ENCODE measurements around the gene DTX3. TPM values are rescaled to one million over a fixed set of nuclear protein-coding genes. Genes with fewer than 3 reads are reported as not detected.

DTX3 gene
- total RNA-seq, 2 donors from 2014 or later = 4.6 to 12.2 TPM

DNA sequence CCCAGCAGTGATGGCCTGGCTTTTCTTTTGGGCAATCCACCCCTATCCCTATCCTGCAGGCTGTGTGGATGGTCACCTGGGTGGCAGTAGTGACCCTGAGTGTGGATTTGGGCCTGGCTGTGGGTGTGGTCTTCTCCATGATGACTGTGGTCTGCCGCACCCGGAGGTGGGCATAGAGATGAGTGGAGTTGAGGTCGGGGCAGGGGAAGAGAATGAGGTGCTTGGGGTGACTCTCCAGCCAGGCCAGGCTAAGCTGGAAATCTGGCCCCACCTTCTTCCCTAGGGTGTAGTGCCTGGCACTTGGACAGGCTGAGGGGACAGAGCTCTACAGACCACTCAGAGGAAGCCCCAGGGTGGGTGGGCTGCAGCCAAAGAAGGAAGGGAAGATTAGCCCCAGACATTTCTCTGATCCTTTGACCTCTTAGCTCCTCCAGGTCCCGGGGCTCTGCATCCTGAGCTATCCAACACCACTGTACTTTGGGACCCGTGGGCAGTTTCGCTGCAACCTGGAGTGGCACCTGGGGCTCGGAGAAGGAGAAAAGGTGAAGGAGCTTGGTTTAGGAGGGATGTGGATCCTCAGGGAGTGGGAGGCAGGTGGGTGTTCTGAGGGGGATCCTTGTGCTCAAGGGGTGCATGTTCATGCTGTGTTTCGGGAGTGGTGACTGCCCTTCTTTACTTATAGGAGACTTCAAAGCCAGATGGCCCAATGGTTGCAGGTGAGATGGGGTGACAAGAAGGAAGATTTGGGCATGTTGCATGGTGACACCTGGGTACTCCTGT, 20.0 kb downstream of the DTX3 start:
- DNase-seq (no peak), ATAC-seq (no peak)
- Histone ChIP-seq H3K27ac (no peak overlapping the region), H3K4me3 (no peak overlapping the region), H3K27me3 (peaks cover 0 to 29% of the 10 kb centered on the region in 2 donors), H3K36me3 (replicated peaks in 1 of 2; ENCODE audit: insufficient read depth in 1 of 2, low read depth in 2 of 2) (no peaks in the 10 kb centered on the region), H3K9me3 (no peaks in the 10 kb centered on the region), H3K4me1 (peaks cover 24% of the 10 kb centered on the region)
- intact Hi-C loops (cut with DNase I) = no loop called here
- TF ChIP-seq, protein P1, sequence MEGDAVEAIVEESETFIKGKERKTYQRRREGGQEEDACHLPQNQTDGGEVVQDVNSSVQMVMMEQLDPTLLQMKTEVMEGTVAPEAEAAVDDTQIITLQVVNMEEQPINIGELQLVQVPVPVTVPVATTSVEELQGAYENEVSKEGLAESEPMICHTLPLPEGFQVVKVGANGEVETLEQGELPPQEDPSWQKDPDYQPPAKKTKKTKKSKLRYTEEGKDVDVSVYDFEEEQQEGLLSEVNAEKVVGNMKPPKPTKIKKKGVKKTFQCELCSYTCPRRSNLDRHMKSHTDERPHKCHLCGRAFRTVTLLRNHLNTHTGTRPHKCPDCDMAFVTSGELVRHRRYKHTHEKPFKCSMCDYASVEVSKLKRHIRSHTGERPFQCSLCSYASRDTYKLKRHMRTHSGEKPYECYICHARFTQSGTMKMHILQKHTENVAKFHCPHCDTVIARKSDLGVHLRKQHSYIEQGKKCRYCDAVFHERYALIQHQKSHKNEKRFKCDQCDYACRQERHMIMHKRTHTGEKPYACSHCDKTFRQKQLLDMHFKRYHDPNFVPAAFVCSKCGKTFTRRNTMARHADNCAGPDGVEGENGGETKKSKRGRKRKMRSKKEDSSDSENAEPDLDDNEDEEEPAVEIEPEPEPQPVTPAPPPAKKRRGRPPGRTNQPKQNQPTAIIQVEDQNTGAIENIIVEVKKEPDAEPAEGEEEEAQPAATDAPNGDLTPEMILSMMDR (IDR thresholded peaks at IDR 0.05) = no peak
- TF ChIP-seq POLR2A (IDR thresholded peaks at IDR 0.05) = no peak
- WGBS, 2 donors = 67 to 74% methylated on average over 7 to 8 of the region's 8 CpGs

DNA sequence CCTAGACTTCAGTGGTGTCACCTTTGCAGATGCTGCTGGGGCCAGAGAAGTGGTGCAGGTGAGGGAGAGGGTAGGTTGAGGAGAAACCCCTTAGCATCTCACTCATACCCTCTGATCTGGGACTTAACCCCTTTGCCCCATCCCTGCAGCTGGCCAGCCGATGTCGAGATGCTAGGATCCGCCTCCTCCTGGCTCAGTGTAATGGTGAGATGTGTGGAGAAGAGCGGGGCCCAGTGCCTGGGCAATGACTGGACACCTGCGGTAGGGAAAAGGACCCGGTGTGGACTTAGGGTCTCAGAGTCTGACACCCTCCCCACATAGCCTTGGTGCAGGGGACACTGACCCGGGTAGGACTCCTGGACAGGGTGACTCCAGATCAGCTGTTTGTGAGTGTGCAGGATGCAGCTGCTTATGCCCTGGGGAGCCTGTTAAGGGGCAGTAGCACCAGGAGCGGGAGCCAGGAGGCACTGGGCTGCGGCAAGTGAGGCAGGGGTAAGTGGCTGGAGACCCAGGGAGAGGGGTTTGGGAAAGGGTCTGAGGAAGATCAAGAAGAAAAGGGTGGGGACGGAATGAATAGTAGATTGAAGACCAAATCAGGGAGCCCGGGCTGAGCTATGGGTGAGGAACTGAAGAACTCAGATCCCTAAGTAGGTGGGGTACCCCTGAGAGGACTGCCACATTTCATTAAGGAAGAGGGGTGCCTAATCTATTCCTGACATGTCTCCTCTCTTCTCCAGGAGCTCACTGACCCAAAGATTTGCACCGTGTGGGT, 20.8 kb downstream of the DTX3 start:
- H3K9me3 ChIP-seq = no peaks in the 10 kb centered on the region
- peaks cover 21% of the 10 kb centered on the region for H3K4me1 ChIP-seq
- no peak overlapping the region for H3K4me3 ChIP-seq
- no peak overlapping the region for H3K27ac ChIP-seq
- 54 to 61% methylated on average over 11 to 12 of the region's 12 CpGs for WGBS, 2 donors
- ATAC-seq (no peak), DNase-seq (no peak)
- no peak for TF ChIP-seq POLR2A (IDR thresholded peaks at IDR 0.05)
- TF ChIP-seq, protein P1 (IDR thresholded peaks at IDR 0.05) = no peak
- intact Hi-C loops (cut with DNase I) = no loop called here
- H3K36me3 ChIP-seq (replicated peaks in 1 of 2; ENCODE audit: insufficient read depth in 1 of 2, low read depth in 2 of 2) = no peaks in the 10 kb centered on the region
- peaks cover 0 to 28% of the 10 kb centered on the region in 2 donors for H3K27me3 ChIP-seq

DNA sequence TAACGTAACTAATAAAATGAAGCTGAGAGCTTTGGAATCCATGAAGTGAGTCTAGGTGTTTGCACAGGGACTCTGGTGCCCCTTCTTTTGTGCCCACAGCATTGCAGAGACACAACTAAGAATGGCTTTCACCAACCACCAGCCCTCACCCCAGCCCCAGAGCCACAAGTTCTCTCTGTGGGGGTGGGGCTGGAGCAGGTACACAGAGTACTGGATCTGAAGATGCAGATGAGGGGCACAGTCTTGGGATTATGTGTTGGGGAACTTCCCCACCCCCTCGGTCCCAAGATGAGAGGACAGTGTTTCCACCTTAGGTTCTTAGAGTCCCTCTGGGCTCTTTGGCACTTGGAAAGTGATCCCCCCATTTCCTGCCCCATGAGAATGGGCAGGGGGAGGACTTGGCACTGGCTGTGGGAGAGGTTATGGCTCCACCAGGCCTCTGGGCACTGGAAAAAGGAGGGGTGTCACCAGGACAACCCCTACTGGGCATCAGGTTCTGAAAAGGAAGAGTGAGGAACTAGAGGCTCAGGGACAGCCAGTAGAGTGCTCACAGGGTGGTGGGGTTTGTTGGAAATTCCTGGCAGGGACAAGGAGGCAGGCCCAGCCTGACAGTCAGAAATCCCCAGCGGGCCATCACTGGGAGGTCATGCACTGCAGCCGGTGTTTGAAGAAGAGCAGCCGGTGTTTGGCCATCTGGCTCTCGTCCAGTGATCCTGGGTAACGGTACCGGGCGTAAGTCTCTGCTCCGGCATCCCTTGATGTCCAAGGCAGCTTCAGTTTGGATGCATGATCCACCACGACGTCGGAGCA, 21.7 kb downstream of the DTX3 start:
- ATAC-seq (no peak), DNase-seq (no peak)
- no peak overlapping the region for H3K4me3 ChIP-seq
- no peaks in the 10 kb centered on the region for H3K36me3 ChIP-seq (replicated peaks in 1 of 2; ENCODE audit: insufficient read depth in 1 of 2, low read depth in 2 of 2)
- intact Hi-C loops (cut with DNase I) = no loop called here
- H3K4me1 ChIP-seq = peaks cover 14% of the 10 kb centered on the region
- peaks cover 0 to 20% of the 10 kb centered on the region in 2 donors for H3K27me3 ChIP-seq
- WGBS, 2 donors = 27 to 35% methylated on average over 3 to 13 of the region's 13 CpGs
- H3K9me3 ChIP-seq = no peaks in the 10 kb centered on the region
- TF ChIP-seq POLR2A (IDR thresholded peaks at IDR 0.05) = no peak
- TF ChIP-seq, protein P1 (IDR thresholded peaks at IDR 0.05) = no peak
- H3K27ac ChIP-seq = no peak overlapping the region

DNA sequence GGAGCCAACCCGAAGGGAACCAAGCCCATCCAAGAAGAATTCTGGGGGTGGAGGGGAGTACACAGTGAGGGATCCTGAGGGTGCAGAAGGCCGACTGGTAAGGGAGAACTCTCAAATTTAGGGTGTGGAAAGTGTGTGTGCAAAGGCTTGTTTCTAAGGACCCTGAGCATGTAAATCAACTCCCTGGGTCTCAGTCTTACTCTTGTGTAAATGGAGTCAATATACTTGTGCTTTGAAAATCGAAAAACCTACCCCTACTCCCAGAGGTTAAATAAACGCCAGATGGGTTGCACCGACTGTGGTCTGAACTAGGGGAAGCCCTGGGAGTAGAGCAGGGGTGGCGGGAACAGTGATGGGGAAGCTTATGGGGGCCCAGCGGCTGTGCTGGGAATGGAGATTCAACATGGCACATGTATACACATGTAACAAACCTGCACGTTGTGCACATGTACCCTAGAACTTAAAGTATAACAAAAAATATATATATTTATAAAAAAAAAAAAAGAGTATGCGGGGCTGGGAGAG, 22.4 kb downstream of the DTX3 start:
- Histone ChIP-seq H3K4me3 (no peak overlapping the region), H3K9me3 (no peaks in the 10 kb centered on the region), H3K27ac (no peak overlapping the region), H3K36me3 (replicated peaks in 1 of 2; ENCODE audit: insufficient read depth in 1 of 2, low read depth in 2 of 2) (no peaks in the 10 kb centered on the region), H3K4me1 (peaks cover 12% of the 10 kb centered on the region), H3K27me3 (peaks cover 0 to 23% of the 10 kb centered on the region in 2 donors)
- no peak for DNase-seq
- no peak for ATAC-seq
- WGBS, 2 donors = 15 to 21% methylated on average over 8 to 9 of the region's 9 CpGs
- intact Hi-C loops (cut with DNase I) = no loop called here
- no peak for TF ChIP-seq POLR2A (IDR thresholded peaks at IDR 0.05)
- TF ChIP-seq, protein P1 (IDR thresholded peaks at IDR 0.05) = no peak

Measured in body of pancreas (tissue), 4 donors.